ENCODE data around the gene RPS6KC1.

Gene RPS6KC1

GRCh38 chr1:213256438-213257087 lies 205.5 kb downstream of the RPS6KC1 start:
- no peak overlapping the region for H3K4me3 ChIP-seq (ENCODE audit: low read depth, low read length)

GRCh38 chr1:213260311-213261075 lies 209.5 kb downstream of the RPS6KC1 start:
- no peak overlapping the region for H3K4me3 ChIP-seq (ENCODE audit: low read depth, low read length)
- TF ChIP-seq, protein P1, sequence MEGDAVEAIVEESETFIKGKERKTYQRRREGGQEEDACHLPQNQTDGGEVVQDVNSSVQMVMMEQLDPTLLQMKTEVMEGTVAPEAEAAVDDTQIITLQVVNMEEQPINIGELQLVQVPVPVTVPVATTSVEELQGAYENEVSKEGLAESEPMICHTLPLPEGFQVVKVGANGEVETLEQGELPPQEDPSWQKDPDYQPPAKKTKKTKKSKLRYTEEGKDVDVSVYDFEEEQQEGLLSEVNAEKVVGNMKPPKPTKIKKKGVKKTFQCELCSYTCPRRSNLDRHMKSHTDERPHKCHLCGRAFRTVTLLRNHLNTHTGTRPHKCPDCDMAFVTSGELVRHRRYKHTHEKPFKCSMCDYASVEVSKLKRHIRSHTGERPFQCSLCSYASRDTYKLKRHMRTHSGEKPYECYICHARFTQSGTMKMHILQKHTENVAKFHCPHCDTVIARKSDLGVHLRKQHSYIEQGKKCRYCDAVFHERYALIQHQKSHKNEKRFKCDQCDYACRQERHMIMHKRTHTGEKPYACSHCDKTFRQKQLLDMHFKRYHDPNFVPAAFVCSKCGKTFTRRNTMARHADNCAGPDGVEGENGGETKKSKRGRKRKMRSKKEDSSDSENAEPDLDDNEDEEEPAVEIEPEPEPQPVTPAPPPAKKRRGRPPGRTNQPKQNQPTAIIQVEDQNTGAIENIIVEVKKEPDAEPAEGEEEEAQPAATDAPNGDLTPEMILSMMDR (IDR thresholded peaks at IDR 0.05; ENCODE audit: low read depth, low read length): no peak

More at GRCh38 chr1:213256438-213257087, 205.5 kb downstream of the RPS6KC1 start:
- TF ChIP-seq, protein P1 (IDR thresholded peaks at IDR 0.05; ENCODE audit: low read depth, low read length): no peak

DNA sequence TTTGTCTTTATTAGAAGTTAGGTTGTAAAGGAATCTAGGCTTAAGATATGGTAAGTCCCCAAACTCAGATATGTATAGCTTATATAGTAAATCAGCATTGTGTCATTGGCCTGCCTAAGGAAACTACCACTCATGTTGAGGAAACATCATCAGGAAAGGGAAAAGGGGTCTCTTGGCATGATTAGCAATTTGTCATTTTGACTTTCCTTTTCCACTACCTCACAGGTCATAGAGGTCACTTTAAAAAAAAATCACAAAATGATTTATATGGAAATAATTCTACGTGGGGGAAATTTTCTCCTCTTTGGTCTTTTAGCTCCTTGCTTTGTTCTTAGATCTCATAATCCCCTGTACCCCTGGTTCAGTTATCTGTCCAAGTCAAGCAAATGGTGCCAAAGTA lies 213.5 kb downstream of the RPS6KC1 start:
- no peak overlapping the region for H3K4me3 ChIP-seq (ENCODE audit: low read depth, low read length)
- TF ChIP-seq, protein P1 (IDR thresholded peaks at IDR 0.05; ENCODE audit: low read depth, low read length): no peak

DNA sequence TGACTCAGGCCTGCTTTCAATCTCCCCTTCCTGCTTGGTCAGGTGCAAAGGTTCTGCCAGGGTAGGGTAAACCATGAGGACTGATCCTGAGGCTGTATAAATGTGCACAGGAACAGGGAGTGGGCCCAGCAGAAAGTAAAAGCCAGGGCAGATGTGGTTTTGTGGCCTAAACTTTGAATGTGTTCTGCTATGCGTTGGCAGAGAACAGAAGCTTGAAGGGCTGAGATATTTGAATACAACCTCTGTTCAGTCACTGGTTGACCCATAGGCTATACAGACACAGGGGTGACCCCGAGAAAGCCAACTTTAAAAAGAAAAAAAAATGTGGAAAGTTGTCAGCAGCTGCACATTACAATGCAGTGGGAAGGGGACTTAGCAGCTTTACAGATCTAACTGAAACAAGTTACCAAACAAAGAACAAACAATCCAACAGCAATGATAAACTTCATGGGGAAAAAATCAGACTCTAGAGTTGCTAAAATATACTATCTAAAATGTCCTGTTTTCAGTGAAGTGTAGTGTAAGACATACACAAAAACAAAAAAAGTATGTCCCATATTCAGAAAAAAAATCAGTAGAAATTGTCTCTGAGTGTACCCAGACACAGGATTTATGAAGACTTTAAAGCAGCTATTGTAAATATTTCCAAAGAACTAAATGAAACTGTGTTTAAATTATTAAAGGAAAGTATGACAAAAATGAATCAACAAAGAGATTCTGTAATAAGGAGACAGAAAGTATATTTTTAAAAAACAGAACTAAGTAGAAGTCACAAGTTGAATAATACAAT lies 216.1 kb downstream of the RPS6KC1 start:
- H3K4me3 ChIP-seq (ENCODE audit: low read depth, low read length): no peak overlapping the region
- TF ChIP-seq, protein P1 (IDR thresholded peaks at IDR 0.05; ENCODE audit: low read depth, low read length): no peak

- TF ChIP-seq, protein P1 (IDR thresholded peaks at IDR 0.05; ENCODE audit: low read depth, low read length): no peak
- H3K4me3 ChIP-seq (ENCODE audit: low read depth, low read length): no peak overlapping the region
Measured at GRCh38 chr1:213268221-213268620, 217.2 kb downstream of the RPS6KC1 start.

GRCh38 chr1:213269829-213270228 lies 218.8 kb downstream of the RPS6KC1 start:
- TF ChIP-seq, protein P1 (IDR thresholded peaks at IDR 0.05; ENCODE audit: low read depth, low read length): no peak
- H3K4me3 ChIP-seq (ENCODE audit: low read depth, low read length): no peak overlapping the region
